Measurements from ENCODE around the gene PDE3A. TPM values are rescaled to one million over a fixed set of nuclear protein-coding genes. Genes with fewer than 3 reads are reported as not detected.

PDE3A gene
- total and polyA plus RNA-seq, 10 of the 15 experiments (the other 5 are each of a cell fraction or from before 2014, with no cell fraction given), result 0.01 to 2.6 (median 1.5) TPM

DNA sequence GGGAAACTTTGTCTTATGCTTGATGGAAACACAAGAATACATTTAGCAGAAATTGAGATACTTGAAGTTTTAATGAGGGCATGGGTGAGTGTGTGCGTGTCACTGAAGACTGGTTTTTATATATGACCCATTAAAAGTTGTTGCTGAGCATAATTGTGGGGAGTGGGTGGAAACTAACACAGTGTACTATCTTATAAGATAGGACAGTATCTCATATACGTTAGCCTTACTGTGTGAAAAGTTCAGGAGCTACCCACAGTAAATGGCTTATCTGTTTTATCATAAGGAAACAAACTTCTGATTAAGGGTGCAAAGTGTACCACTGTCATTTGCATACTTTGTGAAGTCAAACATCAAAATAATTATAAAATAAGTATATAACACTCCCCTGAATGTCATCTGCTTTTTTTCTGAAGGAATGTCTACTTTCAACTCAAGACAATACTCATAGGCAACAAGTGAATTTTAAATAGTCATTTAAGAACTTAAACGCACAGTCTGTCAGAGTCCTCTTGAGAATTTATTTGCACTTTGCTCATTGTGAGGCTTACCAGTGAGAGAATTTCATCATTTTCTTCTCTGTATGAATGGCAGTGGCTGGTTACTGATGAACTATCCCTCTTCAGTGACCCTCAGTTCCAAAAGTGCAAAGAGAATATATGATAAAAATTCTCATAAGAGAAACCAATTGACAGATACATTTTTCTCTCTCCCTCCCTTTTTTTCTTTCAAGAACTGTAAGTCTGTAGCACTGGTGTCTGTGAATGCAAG, 4.2 kb downstream of the PDE3A start:
- RAD21 ChIA-PET (ENCODE audit: unreplicated experiment), result no interaction called here

More for the DNA sequence above, 4.2 kb downstream of the PDE3A start:
- no peak overlapping the region for H2AFZ ChIP-seq (ENCODE audit: control insufficient read depth, low read depth, low read length)
- no peak for DNase-seq (ENCODE audit: low read depth, low spot score)
- CTCF ChIA-PET, result no interaction called here
- no peak overlapping the region for H3K4me2 ChIP-seq (ENCODE audit: control insufficient read depth, insufficient read depth)
- SMC1A ChIA-PET (ENCODE audit: uncharacterized antibody, unreplicated experiment), result no interaction called here
- H4K20me1 ChIP-seq (ENCODE audit: control insufficient read depth, insufficient read depth), result no peaks in the 10 kb centered on the region
- peaks cover 0 to 4% of the 10 kb centered on the region in 2 experiments; a peak in 2 of 4 replicates for H3K27me3 ChIP-seq (replicated peaks in 1 of 2; ENCODE audit: control insufficient read depth in 2 of 2, insufficient read depth in 2 of 2, low read length in 1 of 2)
- H3K9me3 ChIP-seq (replicated peaks; ENCODE audit: control insufficient read depth, insufficient read depth, low read length), result no peaks in the 10 kb centered on the region
- TF ChIP-seq, protein P1, sequence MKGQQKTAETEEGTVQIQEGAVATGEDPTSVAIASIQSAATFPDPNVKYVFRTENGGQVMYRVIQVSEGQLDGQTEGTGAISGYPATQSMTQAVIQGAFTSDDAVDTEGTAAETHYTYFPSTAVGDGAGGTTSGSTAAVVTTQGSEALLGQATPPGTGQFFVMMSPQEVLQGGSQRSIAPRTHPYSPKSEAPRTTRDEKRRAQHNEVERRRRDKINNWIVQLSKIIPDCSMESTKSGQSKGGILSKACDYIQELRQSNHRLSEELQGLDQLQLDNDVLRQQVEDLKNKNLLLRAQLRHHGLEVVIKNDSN (IDR thresholded peaks at IDR 0.05; ENCODE audit: borderline replicate concordance, extremely low read length, insufficient read depth, low read depth, low read length), result no peak
- no peak for TF ChIP-seq TBL1XR1 (IDR thresholded peaks at IDR 0.05; ENCODE audit: low read depth, low read length)
- no peak for TF ChIP-seq SREBF1 (IDR thresholded peaks at IDR 0.05; ENCODE audit: low read length)
- TF ChIP-seq KLF5 (IDR thresholded peaks at IDR 0.05; ENCODE audit: partially characterized antibody), result no peak
- TF ChIP-seq HCFC1 (IDR thresholded peaks at IDR 0.05; ENCODE audit: low read length), result no peak
- TF ChIP-seq, protein P2, sequence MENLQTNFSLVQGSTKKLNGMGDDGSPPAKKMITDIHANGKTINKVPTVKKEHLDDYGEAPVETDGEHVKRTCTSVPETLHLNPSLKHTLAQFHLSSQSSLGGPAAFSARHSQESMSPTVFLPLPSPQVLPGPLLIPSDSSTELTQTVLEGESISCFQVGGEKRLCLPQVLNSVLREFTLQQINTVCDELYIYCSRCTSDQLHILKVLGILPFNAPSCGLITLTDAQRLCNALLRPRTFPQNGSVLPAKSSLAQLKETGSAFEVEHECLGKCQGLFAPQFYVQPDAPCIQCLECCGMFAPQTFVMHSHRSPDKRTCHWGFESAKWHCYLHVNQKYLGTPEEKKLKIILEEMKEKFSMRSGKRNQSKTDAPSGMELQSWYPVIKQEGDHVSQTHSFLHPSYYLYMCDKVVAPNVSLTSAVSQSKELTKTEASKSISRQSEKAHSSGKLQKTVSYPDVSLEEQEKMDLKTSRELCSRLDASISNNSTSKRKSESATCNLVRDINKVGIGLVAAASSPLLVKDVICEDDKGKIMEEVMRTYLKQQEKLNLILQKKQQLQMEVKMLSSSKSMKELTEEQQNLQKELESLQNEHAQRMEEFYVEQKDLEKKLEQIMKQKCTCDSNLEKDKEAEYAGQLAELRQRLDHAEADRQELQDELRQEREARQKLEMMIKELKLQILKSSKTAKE (IDR thresholded peaks at IDR 0.05; ENCODE audit: low read depth, poor library complexity, severe bottlenecking), result no peak
- no peak for TF ChIP-seq MEF2B (IDR thresholded peaks at IDR 0.05; ENCODE audit: partially characterized antibody, poor library complexity, severe bottlenecking)
- TF ChIP-seq RFX5 (IDR thresholded peaks at IDR 0.05; ENCODE audit: low read depth, low read length), result no peak
- TF ChIP-seq, protein P3, sequence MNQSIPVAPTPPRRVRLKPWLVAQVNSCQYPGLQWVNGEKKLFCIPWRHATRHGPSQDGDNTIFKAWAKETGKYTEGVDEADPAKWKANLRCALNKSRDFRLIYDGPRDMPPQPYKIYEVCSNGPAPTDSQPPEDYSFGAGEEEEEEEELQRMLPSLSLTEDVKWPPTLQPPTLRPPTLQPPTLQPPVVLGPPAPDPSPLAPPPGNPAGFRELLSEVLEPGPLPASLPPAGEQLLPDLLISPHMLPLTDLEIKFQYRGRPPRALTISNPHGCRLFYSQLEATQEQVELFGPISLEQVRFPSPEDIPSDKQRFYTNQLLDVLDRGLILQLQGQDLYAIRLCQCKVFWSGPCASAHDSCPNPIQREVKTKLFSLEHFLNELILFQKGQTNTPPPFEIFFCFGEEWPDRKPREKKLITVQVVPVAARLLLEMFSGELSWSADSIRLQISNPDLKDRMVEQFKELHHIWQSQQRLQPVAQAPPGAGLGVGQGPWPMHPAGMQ (IDR thresholded peaks at IDR 0.05; ENCODE audit: borderline replicate concordance), result no peak
- TF ChIP-seq HDAC2 (IDR thresholded peaks at IDR 0.05), result no peak
- TF ChIP-seq ZSCAN29 (IDR thresholded peaks at IDR 0.05), result no peak
- no peak for TF ChIP-seq MYC (IDR thresholded peaks at IDR 0.05; ENCODE audit: insufficient read depth, insufficient read length, insufficient replicate concordance, low read length, severe bottlenecking)
- TF ChIP-seq, protein P4, sequence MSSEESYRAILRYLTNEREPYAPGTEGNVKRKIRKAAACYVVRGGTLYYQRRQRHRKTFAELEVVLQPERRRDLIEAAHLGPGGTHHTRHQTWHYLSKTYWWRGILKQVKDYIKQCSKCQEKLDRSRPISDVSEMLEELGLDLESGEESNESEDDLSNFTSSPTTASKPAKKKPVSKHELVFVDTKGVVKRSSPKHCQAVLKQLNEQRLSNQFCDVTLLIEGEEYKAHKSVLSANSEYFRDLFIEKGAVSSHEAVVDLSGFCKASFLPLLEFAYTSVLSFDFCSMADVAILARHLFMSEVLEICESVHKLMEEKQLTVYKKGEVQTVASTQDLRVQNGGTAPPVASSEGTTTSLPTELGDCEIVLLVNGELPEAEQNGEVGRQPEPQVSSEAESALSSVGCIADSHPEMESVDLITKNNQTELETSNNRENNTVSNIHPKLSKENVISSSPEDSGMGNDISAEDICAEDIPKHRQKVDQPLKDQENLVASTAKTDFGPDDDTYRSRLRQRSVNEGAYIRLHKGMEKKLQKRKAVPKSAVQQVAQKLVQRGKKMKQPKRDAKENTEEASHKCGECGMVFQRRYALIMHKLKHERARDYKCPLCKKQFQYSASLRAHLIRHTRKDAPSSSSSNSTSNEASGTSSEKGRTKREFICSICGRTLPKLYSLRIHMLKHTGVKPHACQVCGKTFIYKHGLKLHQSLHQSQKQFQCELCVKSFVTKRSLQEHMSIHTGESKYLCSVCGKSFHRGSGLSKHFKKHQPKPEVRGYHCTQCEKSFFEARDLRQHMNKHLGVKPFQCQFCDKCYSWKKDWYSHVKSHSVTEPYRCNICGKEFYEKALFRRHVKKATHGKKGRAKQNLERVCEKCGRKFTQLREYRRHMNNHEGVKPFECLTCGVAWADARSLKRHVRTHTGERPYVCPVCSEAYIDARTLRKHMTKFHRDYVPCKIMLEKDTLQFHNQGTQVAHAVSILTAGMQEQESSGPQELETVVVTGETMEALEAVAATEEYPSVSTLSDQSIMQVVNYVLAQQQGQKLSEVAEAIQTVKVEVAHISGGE (CRISPR knock-in tag; IDR thresholded peaks at IDR 0.05), result no peak
- TF ChIP-seq PAX5 (IDR thresholded peaks at IDR 0.05; ENCODE audit: borderline replicate concordance, low read depth, low read length), result no peak
- no peak for TF ChIP-seq NBN (IDR thresholded peaks at IDR 0.05)
- no peak for TF ChIP-seq ZNF217 (IDR thresholded peaks at IDR 0.05)
- no peak for TF ChIP-seq MXI1 (IDR thresholded peaks at IDR 0.05; ENCODE audit: low read depth, low read length)
- 46% methylated on average over 3 of the region's 3 CpGs for WGBS (ENCODE audit: insufficient coverage, insufficient replicate concordance, low lambda C conversion rate, missing lambda C conversion rate)
- no peak overlapping the region for H3K9ac ChIP-seq (ENCODE audit: control insufficient read depth, insufficient read depth, low read length)
- FAIRE-seq, result no peak
- intact Hi-C loops (cut with micrococcal nuclease; ENCODE audit: unreplicated experiment), result no loop called here
- H3K79me2 ChIP-seq (ENCODE audit: control insufficient read depth, insufficient read depth, low read length), result no peaks in the 10 kb centered on the region
- in situ Hi-C loops (cut with MboI), result no loop called here
- POLR2A ChIA-PET, result no interaction called here
- BruUV-seq (replicated peaks), result no TSS peak
- H3K4me1 ChIP-seq (ENCODE audit: control insufficient read depth, insufficient read depth, low read length), result no peaks in the 10 kb centered on the region
- no peak overlapping the region for H3K4me3 ChIP-seq
- no peak for ATAC-seq
- H3K36me3 ChIP-seq (ENCODE audit: control insufficient read depth in 2 of 2, insufficient read depth in 2 of 2, low read length in 1 of 2), result no peaks in the 10 kb centered on the region
- H3K27ac ChIP-seq (ENCODE audit: control insufficient read depth, insufficient read depth), result no peak overlapping the region
